ENCODE data around the gene OR6X1. TPM values are rescaled to one million over a fixed set of nuclear protein-coding genes. Genes with fewer than 3 reads are reported as not detected.
"Not testable (repeated sequence)": the region's sequence is repeated elsewhere in the genome, so short reads cannot be mapped to it uniquely, and the experiment has no call there.

Gene OR6X1
- total RNA-seq, 1 experiment from 2014 or later = not detected

DNA sequence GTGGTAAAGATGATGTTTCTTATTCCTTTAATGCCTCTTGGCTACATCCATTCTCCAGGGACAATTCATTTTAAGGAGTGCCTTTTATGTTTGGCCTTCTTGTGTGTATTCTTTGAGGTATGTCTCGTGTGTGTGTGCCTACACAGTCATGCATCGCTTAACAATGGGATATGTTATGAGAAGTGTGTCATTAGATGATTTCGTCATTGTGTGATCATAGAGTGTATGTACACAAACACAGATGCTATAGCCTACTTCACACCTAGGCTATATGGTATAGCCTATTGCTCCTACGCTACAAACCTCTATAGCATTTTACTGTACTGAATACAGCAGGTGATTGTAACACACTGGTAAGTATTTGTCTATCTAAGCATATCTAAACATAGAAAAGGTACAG is 35.8 kb downstream of the OR6X1 start:
- no peaks in the 10 kb centered on the region for H3K9me3 ChIP-seq (ENCODE audit: control insufficient read depth, insufficient read depth, low read depth, low read length)
- DNase-seq (ENCODE audit: low read depth, low spot score) = no peak
- in situ Hi-C loops (cut with HindIII; ENCODE audit: low pct_unique_long_range_greater_than_20kb, low sequenced_read_pairs) (no loop called here), intact Hi-C loops (cut with micrococcal nuclease; ENCODE audit: unreplicated experiment) (no loop called here)
- ChIA-PET POLR2A (no interaction called here), CTCF (no interaction called here)
- no peak for TF ChIP-seq TCF7L2 (IDR thresholded peaks at IDR 0.05; ENCODE audit: low read depth, low read length)
- no peak for TF ChIP-seq SIN3A (IDR thresholded peaks at IDR 0.05; ENCODE audit: borderline replicate concordance, insufficient read depth, low read depth, low read length)
- no peak for TF ChIP-seq POLR2AphosphoS5 (IDR thresholded peaks at IDR 0.05; ENCODE audit: low read depth, low read length)
- TF ChIP-seq, protein P1, sequence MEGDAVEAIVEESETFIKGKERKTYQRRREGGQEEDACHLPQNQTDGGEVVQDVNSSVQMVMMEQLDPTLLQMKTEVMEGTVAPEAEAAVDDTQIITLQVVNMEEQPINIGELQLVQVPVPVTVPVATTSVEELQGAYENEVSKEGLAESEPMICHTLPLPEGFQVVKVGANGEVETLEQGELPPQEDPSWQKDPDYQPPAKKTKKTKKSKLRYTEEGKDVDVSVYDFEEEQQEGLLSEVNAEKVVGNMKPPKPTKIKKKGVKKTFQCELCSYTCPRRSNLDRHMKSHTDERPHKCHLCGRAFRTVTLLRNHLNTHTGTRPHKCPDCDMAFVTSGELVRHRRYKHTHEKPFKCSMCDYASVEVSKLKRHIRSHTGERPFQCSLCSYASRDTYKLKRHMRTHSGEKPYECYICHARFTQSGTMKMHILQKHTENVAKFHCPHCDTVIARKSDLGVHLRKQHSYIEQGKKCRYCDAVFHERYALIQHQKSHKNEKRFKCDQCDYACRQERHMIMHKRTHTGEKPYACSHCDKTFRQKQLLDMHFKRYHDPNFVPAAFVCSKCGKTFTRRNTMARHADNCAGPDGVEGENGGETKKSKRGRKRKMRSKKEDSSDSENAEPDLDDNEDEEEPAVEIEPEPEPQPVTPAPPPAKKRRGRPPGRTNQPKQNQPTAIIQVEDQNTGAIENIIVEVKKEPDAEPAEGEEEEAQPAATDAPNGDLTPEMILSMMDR (IDR thresholded peaks at IDR 0.05) = no peak; the same call in 1 of the 2 replicates
- TF ChIP-seq, protein P2, sequence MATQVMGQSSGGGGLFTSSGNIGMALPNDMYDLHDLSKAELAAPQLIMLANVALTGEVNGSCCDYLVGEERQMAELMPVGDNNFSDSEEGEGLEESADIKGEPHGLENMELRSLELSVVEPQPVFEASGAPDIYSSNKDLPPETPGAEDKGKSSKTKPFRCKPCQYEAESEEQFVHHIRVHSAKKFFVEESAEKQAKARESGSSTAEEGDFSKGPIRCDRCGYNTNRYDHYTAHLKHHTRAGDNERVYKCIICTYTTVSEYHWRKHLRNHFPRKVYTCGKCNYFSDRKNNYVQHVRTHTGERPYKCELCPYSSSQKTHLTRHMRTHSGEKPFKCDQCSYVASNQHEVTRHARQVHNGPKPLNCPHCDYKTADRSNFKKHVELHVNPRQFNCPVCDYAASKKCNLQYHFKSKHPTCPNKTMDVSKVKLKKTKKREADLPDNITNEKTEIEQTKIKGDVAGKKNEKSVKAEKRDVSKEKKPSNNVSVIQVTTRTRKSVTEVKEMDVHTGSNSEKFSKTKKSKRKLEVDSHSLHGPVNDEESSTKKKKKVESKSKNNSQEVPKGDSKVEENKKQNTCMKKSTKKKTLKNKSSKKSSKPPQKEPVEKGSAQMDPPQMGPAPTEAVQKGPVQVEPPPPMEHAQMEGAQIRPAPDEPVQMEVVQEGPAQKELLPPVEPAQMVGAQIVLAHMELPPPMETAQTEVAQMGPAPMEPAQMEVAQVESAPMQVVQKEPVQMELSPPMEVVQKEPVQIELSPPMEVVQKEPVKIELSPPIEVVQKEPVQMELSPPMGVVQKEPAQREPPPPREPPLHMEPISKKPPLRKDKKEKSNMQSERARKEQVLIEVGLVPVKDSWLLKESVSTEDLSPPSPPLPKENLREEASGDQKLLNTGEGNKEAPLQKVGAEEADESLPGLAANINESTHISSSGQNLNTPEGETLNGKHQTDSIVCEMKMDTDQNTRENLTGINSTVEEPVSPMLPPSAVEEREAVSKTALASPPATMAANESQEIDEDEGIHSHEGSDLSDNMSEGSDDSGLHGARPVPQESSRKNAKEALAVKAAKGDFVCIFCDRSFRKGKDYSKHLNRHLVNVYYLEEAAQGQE (IDR thresholded peaks at IDR 0.05; ENCODE audit: insufficient read depth in 1 of 2, low read depth in 2 of 2, low read length in 1 of 2) = no peak
- no peak overlapping the region for H3K27ac ChIP-seq (ENCODE audit: low read length)
- H3K4me1 ChIP-seq (ENCODE audit: control insufficient read depth, insufficient read depth, low read length) = no peaks in the 10 kb centered on the region
- ATAC-seq = no peak
- H3K4me3 ChIP-seq (ENCODE audit: low read depth in 2 of 2, low read length in 2 of 2) = no peak overlapping the region
- H3K36me3 ChIP-seq (ENCODE audit: control insufficient read depth, insufficient read depth, low read length) = no peaks in the 10 kb centered on the region
- no TSS peak for BruUV-seq (replicated peaks)
- H3K27me3 ChIP-seq (ENCODE audit: control insufficient read depth, insufficient read depth, low read length) = peaks cover 12% of the 10 kb centered on the region

DNA sequence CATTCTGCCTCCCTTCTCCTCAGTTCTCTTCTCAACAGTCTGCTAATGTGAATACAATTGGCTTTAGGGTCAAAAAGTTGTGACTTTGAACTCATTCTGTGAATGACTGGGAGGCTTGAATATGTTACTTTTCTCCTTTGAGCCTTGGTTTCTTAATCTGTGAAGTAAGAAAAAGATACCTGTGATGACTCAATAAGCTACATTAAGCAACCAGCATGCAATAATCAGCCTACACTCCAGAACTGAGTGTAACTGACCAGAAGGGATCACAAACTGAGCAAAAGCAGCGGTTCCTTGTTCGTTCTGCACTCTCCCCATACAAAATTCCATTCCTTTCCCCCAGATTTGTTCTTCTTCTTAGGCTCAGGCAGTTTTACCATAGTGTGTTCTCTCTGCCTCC is 36.3 kb downstream of the OR6X1 start:
- H3K4me3 ChIP-seq (ENCODE audit: low read depth in 2 of 2, low read length in 2 of 2) = no peak overlapping the region
- ChIA-PET CTCF (no interaction called here), POLR2A (no interaction called here)
- TF ChIP-seq TCF7L2 (IDR thresholded peaks at IDR 0.05; ENCODE audit: low read depth, low read length) (no peak), SIN3A (IDR thresholded peaks at IDR 0.05; ENCODE audit: borderline replicate concordance, insufficient read depth, low read depth, low read length) (no peak), POLR2AphosphoS5 (IDR thresholded peaks at IDR 0.05; ENCODE audit: low read depth, low read length) (no peak)
- TF ChIP-seq, protein P1 (IDR thresholded peaks at IDR 0.05) = no peak
- TF ChIP-seq, protein P2 (IDR thresholded peaks at IDR 0.05; ENCODE audit: insufficient read depth in 1 of 2, low read depth in 2 of 2, low read length in 1 of 2) = no peak
- BruUV-seq (replicated peaks) = no TSS peak
- peaks cover 12% of the 10 kb centered on the region for H3K27me3 ChIP-seq (ENCODE audit: control insufficient read depth, insufficient read depth, low read length)
- H3K9me3 ChIP-seq (ENCODE audit: control insufficient read depth, insufficient read depth, low read depth, low read length) = no peaks in the 10 kb centered on the region
- intact Hi-C loops (cut with micrococcal nuclease; ENCODE audit: unreplicated experiment) (no loop called here), in situ Hi-C loops (cut with HindIII; ENCODE audit: low pct_unique_long_range_greater_than_20kb, low sequenced_read_pairs) (no loop called here)
- no peak for ATAC-seq
- no peaks in the 10 kb centered on the region for H3K4me1 ChIP-seq (ENCODE audit: control insufficient read depth, insufficient read depth, low read length)
- H3K36me3 ChIP-seq (ENCODE audit: control insufficient read depth, insufficient read depth, low read length) = no peaks in the 10 kb centered on the region
- DNase-seq (ENCODE audit: low read depth, low spot score) = no peak
- H3K27ac ChIP-seq (ENCODE audit: low read length) = no peak overlapping the region

DNA sequence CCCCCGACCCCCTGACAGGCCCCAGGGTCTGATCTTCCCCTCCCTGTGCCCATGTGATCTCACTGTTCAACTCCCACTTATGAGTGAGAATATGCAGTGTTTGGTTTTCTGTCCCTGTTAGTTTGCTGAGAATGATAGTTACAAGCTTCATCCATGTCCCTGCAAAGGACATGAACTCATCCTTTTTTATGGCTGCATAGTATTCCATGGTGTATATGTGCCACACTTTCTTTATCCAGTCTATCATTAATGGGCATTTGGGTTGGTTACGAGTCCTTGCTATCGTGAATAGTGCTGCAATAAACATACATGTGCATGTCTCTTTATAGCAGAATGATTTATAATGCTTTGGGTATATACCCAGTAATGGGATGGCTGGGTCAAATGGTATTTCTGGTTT is 41.7 kb downstream of the OR6X1 start:
- DNase-seq (ENCODE audit: low read depth, low spot score); in situ Hi-C loops (cut with HindIII; ENCODE audit: low pct_unique_long_range_greater_than_20kb, low sequenced_read_pairs); H3K4me3 ChIP-seq (ENCODE audit: low read depth in 2 of 2, low read length in 2 of 2); CTCF ChIA-PET; ATAC-seq; H3K9me3 ChIP-seq (ENCODE audit: control insufficient read depth, insufficient read depth, low read depth, low read length); H3K36me3 ChIP-seq (ENCODE audit: control insufficient read depth, insufficient read depth, low read length); POLR2A ChIA-PET; H3K4me1 ChIP-seq (ENCODE audit: control insufficient read depth, insufficient read depth, low read length); intact Hi-C loops (cut with micrococcal nuclease; ENCODE audit: unreplicated experiment); H3K27ac ChIP-seq (ENCODE audit: low read length); BruUV-seq (replicated peaks): not testable (repeated sequence)
- peaks cover 12% of the 10 kb centered on the region for H3K27me3 ChIP-seq (ENCODE audit: control insufficient read depth, insufficient read depth, low read length)

All from Panc1 (cell line).